CD4-positive, CD25-positive, alpha-beta regulatory T cell (primary cell): ENCODE measurements around the gene SKOR1. TPM values are rescaled to one million over a fixed set of nuclear protein-coding genes. Genes with fewer than 3 reads are reported as not detected.

ENCODE experiments used
- ATAC-seq, 2 donors: fragments of 150-1000 bp; cut with Tn5 transposase; one replicate each; pipeline ENCODE4 v1.10.0; 2021; ENCODE audit warnings: low read depth in 2 of 2, moderate number of reproducible peaks in 2 of 2, moderate library complexity in 1 of 2
- DNase-seq, 3 donors: peaks; one replicate each; pipeline versions ENCODE4 v3.0.0 to v3.0.0-alpha.2; 2012 to 2022; ENCODE audit warnings: mixed read lengths in 1 of 3
- H3K27ac ChIP-seq: one replicate; pipeline ENCODE4 v1.7.0; 2013; ENCODE audit warnings: mild to moderate bottlenecking, low read length; ENCODE audit not compliant: insufficient read depth, poor library complexity, severe bottlenecking
- H3K27me3 ChIP-seq: one replicate; pipeline ENCODE4 v1.7.0; 2013; ENCODE audit warnings: low read length; ENCODE audit not compliant: control insufficient read depth, insufficient read depth
- H3K36me3 ChIP-seq: one replicate; pipeline ENCODE4 v1.7.0; 2013; ENCODE audit warnings: mild to moderate bottlenecking, low read length, moderate library complexity; ENCODE audit not compliant: control insufficient read depth, insufficient read depth
- H3K4me1 ChIP-seq: 2 replicates; pipeline ENCODE4 v1.7.0; 2013; ENCODE audit warnings: mild to moderate bottlenecking, low read length; ENCODE audit not compliant: insufficient read depth, control insufficient read depth, poor library complexity, severe bottlenecking
- H3K4me3 ChIP-seq: one replicate; pipeline ENCODE4 v1.7.0; 2013; ENCODE audit warnings: low read depth, mild to moderate bottlenecking, low read length, moderate library complexity
- H3K9me3 ChIP-seq, 2 experiments: 1 replicate in 1 of 2; 2 replicates in 1 of 2; pipeline ENCODE4 v1.7.0; 2013; ENCODE audit warnings: low read length in 2 of 2, mild to moderate bottlenecking in 1 of 2, moderate library complexity in 1 of 2; ENCODE audit not compliant: control insufficient read depth in 2 of 2
- H3K27ac Mint-ChIP-seq, 3 donors: one replicate each; pipeline ENCODE4 v1.8.0; 2020 to 2022; ENCODE audit warnings: mild to moderate bottlenecking in 3 of 3, mixed read lengths in 3 of 3, moderate library complexity in 2 of 3
- H3K27me3 Mint-ChIP-seq: one replicate; pipeline ENCODE4 v1.8.0; 2022; ENCODE audit warnings: mild to moderate bottlenecking, mixed read lengths
- H3K36me3 Mint-ChIP-seq: one replicate; pipeline ENCODE4 v1.8.0; 2020; ENCODE audit warnings: mixed read lengths
- H3K4me1 Mint-ChIP-seq, 4 donors: one replicate each; pipeline ENCODE4 v1.8.0; 2020 to 2022; ENCODE audit warnings: mixed read lengths in 4 of 4, mild to moderate bottlenecking in 1 of 4
- H3K4me3 Mint-ChIP-seq, 4 donors: one replicate each; pipeline ENCODE4 v1.8.0; 2020 to 2022; ENCODE audit warnings: mild to moderate bottlenecking in 4 of 4, mixed read lengths in 4 of 4, moderate library complexity in 3 of 4
- H3K9me3 Mint-ChIP-seq, 7 donors: one replicate each; pipeline ENCODE4 v1.8.0; 2020 to 2022; ENCODE audit warnings: mixed read lengths in 7 of 7, mild to moderate bottlenecking in 3 of 7, moderate library complexity in 2 of 7
- polyA plus RNA-seq, 4 donors: library from polyadenylated mRNA; unstranded; fragments of 300-500 nt; fragmentation: Illumina TruSeq; gene quantifications; one replicate each; pipeline ENCODE4 v1.2.3, GENCODE V29; 2021
- total RNA-seq: library from RNA; stranded (reverse); gene quantifications from one replicate; pipeline ENCODE4 v1.2.3, GENCODE V29; 2022

Gene SKOR1
- total and polyA plus RNA-seq, 5 donors from 2014 or later = 2.5 TPM; not detected in 4

GRCh38 chr15:67859331-67859946, 34.1 kb downstream of the SKOR1 start:
- ATAC-seq = no peak
- H3K4me1 Mint-ChIP-seq = peaks cover 0 to 5% (median 2%) of the 10 kb centered on the region in 4 donors
- peaks cover 4% of the 10 kb centered on the region for H3K27me3 ChIP-seq
- H3K36me3 ChIP-seq = no peaks in the 10 kb centered on the region
- H3K36me3 Mint-ChIP-seq = no peaks in the 10 kb centered on the region
- peaks cover 32% of the 10 kb centered on the region for H3K27me3 Mint-ChIP-seq
- H3K9me3 Mint-ChIP-seq = no peaks in the 10 kb centered on the region
- peaks cover 8% of the 10 kb centered on the region for H3K4me1 ChIP-seq
- no peak for DNase-seq
- H3K9me3 ChIP-seq = no peaks in the 10 kb centered on the region
- H3K4me3 ChIP-seq = no peak overlapping the region
- no peak overlapping the region for H3K4me3 Mint-ChIP-seq
- H3K27ac Mint-ChIP-seq = no peak overlapping the region
- H3K27ac ChIP-seq = no peak overlapping the region

- no peaks in the 10 kb centered on the region for H3K36me3 ChIP-seq
- H3K36me3 Mint-ChIP-seq = no peaks in the 10 kb centered on the region
- no peak overlapping the region for H3K4me3 ChIP-seq
- H3K4me1 Mint-ChIP-seq = peaks cover 0 to 5% (median 2%) of the 10 kb centered on the region in 4 donors
- peaks cover 6% of the 10 kb centered on the region for H3K27me3 ChIP-seq
- DNase-seq (no peak), ATAC-seq (no peak)
- H3K9me3 ChIP-seq = no peaks in the 10 kb centered on the region
- no peaks in the 10 kb centered on the region for H3K9me3 Mint-ChIP-seq
- peak overlapping the region in 1 of 3 donors; percentile 41 for H3K27ac Mint-ChIP-seq
- H3K27me3 Mint-ChIP-seq = peaks cover 44% of the 10 kb centered on the region
- no peak overlapping the region for H3K4me3 Mint-ChIP-seq
- H3K4me1 ChIP-seq = peaks cover 8% of the 10 kb centered on the region
- H3K27ac ChIP-seq = no peak overlapping the region
Measured at GRCh38 chr15:67861983-67862382, 36.7 kb downstream of the SKOR1 start.

GRCh38 chr15:67862750-67863441, 37.6 kb downstream of the SKOR1 start:
- H3K9me3 ChIP-seq = no peaks in the 10 kb centered on the region
- H3K4me3 ChIP-seq = no peak overlapping the region
- no peaks in the 10 kb centered on the region for H3K9me3 Mint-ChIP-seq
- peaks cover 8% of the 10 kb centered on the region for H3K4me1 ChIP-seq
- H3K36me3 Mint-ChIP-seq = no peaks in the 10 kb centered on the region
- no peak for ATAC-seq
- H3K27me3 Mint-ChIP-seq = peaks cover 46% of the 10 kb centered on the region
- H3K27ac ChIP-seq = no peak overlapping the region
- no peak for DNase-seq
- no peak overlapping the region for H3K27ac Mint-ChIP-seq
- no peaks in the 10 kb centered on the region for H3K36me3 ChIP-seq
- H3K4me1 Mint-ChIP-seq = peaks cover 0 to 5% (median 2%) of the 10 kb centered on the region in 4 donors
- H3K27me3 ChIP-seq = peaks cover 6% of the 10 kb centered on the region
- no peak overlapping the region for H3K4me3 Mint-ChIP-seq

- Histone ChIP-seq H3K36me3 (no peaks in the 10 kb centered on the region), H3K4me3 (no peak overlapping the region), H3K27ac (no peak overlapping the region), H3K27me3 (peaks cover 6% of the 10 kb centered on the region), H3K4me1 (peaks cover 8% of the 10 kb centered on the region), H3K9me3 (no peaks in the 10 kb centered on the region)
- Mint-ChIP-seq H3K27ac (no peak overlapping the region), H3K36me3 (no peaks in the 10 kb centered on the region), H3K9me3 (no peaks in the 10 kb centered on the region), H3K4me3 (peak overlapping the region in 2 of 4 donors; percentile 33 to 70), H3K4me1 (peaks cover 0 to 5% (median 2%) of the 10 kb centered on the region in 4 donors), H3K27me3 (peaks cover 51% of the 10 kb centered on the region)
- peak; percentile 90 to 95 for ATAC-seq
- DNase-seq = peak; percentile 45 to 72 (median 67)
Measured at GRCh38 chr15:67863442-67863987, 38.2 kb downstream of the SKOR1 start.

GRCh38 chr15:67865331-67865730, 40.0 kb downstream of the SKOR1 start:
- ATAC-seq (no peak), DNase-seq (no peak)
- Histone ChIP-seq H3K27me3 (peaks cover 6% of the 10 kb centered on the region), H3K9me3 (no peaks in the 10 kb centered on the region), H3K4me1 (peaks cover 8% of the 10 kb centered on the region), H3K27ac (no peak overlapping the region), H3K36me3 (no peaks in the 10 kb centered on the region), H3K4me3 (no peak overlapping the region)
- no peaks in the 10 kb centered on the region for H3K36me3 Mint-ChIP-seq
- peaks cover 0 to 5% (median 2%) of the 10 kb centered on the region in 4 donors for H3K4me1 Mint-ChIP-seq
- H3K9me3 Mint-ChIP-seq = peaks cover 0 to 6% (median 2%) of the 10 kb centered on the region in 7 donors
- H3K4me3 Mint-ChIP-seq = no peak overlapping the region
- no peak overlapping the region for H3K27ac Mint-ChIP-seq
- H3K27me3 Mint-ChIP-seq = peaks cover 65% of the 10 kb centered on the region

- H3K4me1 ChIP-seq = peaks cover 8% of the 10 kb centered on the region
- H3K27me3 Mint-ChIP-seq = peaks cover 65% of the 10 kb centered on the region
- no peaks in the 10 kb centered on the region for H3K36me3 ChIP-seq
- H3K27ac ChIP-seq = no peak overlapping the region
- DNase-seq (no peak), ATAC-seq (no peak)
- peaks cover 0 to 5% (median 2%) of the 10 kb centered on the region in 4 donors for H3K4me1 Mint-ChIP-seq
- H3K9me3 ChIP-seq = no peaks in the 10 kb centered on the region
- H3K4me3 ChIP-seq = no peak overlapping the region
- H3K27me3 ChIP-seq = peaks cover 6% of the 10 kb centered on the region
- no peak overlapping the region for H3K27ac Mint-ChIP-seq
- H3K4me3 Mint-ChIP-seq = no peak overlapping the region
- H3K36me3 Mint-ChIP-seq = no peaks in the 10 kb centered on the region
- peaks cover 0 to 6% (median 5%) of the 10 kb centered on the region in 7 donors for H3K9me3 Mint-ChIP-seq
Measured at GRCh38 chr15:67865766-67866165, 40.5 kb downstream of the SKOR1 start.

GRCh38 chr15:67869701-67870100, 44.4 kb downstream of the SKOR1 start:
- ATAC-seq = no peak
- no peak for DNase-seq
- Mint-ChIP-seq H3K27ac (no peak overlapping the region), H3K4me1 (no peaks in the 10 kb centered on the region), H3K27me3 (peaks cover 56% of the 10 kb centered on the region), H3K9me3 (peaks cover 0 to 27% (median 15%) of the 10 kb centered on the region in 7 donors), H3K36me3 (no peaks in the 10 kb centered on the region), H3K4me3 (no peak overlapping the region)
- no peaks in the 10 kb centered on the region for H3K4me1 ChIP-seq
- H3K4me3 ChIP-seq = no peak overlapping the region
- no peak overlapping the region for H3K27ac ChIP-seq
- peaks cover 10 to 13% of the 10 kb centered on the region in 2 experiments for H3K9me3 ChIP-seq
- peaks cover 8% of the 10 kb centered on the region for H3K27me3 ChIP-seq
- H3K36me3 ChIP-seq = no peaks in the 10 kb centered on the region
